Measurements from ENCODE around the gene NEAT1. TPM values are rescaled to one million over a fixed set of nuclear protein-coding genes. Genes with fewer than 3 reads are reported as not detected.

NEAT1 gene
- total RNA-seq, 1 donor from 2014 or later, result 74.6 TPM

DNA sequence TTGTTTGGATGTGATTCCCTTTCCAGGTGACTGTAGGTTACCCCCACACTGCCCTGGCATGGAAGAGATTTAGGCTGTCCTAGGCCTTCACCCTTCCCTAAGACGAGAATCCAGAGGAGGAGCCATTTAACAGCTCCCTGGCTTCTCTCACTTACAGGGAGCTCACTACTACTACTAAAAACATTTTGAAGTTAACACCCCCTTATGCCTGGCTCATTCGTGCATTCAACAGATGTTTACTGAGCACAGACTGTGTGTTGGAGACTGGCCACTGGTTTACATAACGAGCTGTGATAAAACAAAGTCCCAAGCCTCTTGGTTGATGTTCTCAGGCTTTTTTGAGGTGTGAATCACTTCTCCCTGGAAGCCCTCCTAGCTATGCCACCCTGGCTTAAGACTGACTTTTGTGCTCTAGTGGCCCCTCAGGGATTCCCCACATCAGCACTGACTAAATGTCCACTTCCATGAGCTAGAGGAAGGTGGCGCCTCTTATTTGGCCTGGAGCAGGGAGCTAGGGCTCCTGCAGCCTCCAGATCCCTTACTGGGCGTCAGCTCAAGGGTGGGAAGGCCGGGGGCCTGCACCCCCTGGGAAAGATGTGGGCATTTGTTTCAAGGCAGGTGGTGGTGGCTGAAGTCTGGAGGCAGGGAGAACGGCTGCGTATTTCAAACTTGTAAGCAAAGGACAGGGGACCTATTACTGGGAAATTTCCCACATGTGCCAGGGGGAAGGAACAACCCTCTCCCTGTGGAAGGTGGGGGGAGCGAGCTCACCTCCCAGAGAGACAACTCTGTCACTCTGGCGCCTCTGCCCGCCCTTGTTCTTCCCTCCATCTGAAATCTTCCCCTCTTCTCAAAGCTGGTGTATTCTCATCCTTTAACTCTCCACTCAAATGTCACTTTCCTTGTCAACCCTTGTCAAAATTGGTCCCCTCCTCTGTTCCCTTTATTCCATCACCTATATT, 56.9 kb downstream of the NEAT1 start:
- DNase-seq (ENCODE audit: low spot score), result peak; percentile 84

DNA sequence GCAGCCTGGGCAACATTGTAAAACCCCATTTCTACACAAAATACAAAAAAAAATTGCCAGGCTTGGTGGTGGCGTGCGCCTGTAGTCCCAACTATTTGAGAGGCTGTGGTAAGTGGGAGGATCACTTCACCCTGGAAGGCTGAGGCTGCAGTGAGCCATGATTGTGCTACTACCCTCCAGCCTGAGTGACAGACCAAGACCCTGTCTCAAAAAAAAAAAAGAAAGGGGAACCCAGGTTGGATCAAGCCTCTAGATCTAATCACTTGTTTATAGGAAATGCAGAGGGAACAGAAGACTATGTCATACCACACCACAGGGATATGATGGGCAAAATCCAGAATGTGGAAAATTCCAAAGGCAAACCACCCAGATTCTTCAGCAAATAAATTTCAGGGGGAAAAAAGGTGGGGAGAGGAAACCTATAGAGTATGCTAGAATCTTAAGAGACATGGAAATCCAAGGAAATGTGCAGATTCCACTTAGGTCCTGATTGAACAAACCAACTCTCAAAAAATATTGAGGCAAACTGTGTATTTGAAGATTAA, 59.8 kb downstream of the NEAT1 start:
- DNase-seq (ENCODE audit: low spot score), result no peak

DNA sequence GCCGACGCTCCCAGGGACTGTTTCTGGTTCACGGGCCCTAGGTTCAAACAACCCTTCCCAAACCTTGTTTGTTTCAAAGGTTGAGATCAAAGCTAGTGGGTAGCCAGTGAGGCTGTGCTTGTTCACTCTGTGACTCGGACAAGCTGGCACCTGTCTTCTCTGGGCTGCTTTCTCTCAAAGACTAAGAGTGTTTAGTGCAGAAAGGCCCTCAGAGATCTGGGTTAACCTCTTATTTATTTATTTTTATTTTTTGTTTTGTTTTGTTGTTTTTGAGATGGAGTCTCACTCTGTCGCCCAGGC, 63.3 kb downstream of the NEAT1 start:
- DNase-seq (ENCODE audit: low spot score), result peak; percentile 60

DNA sequence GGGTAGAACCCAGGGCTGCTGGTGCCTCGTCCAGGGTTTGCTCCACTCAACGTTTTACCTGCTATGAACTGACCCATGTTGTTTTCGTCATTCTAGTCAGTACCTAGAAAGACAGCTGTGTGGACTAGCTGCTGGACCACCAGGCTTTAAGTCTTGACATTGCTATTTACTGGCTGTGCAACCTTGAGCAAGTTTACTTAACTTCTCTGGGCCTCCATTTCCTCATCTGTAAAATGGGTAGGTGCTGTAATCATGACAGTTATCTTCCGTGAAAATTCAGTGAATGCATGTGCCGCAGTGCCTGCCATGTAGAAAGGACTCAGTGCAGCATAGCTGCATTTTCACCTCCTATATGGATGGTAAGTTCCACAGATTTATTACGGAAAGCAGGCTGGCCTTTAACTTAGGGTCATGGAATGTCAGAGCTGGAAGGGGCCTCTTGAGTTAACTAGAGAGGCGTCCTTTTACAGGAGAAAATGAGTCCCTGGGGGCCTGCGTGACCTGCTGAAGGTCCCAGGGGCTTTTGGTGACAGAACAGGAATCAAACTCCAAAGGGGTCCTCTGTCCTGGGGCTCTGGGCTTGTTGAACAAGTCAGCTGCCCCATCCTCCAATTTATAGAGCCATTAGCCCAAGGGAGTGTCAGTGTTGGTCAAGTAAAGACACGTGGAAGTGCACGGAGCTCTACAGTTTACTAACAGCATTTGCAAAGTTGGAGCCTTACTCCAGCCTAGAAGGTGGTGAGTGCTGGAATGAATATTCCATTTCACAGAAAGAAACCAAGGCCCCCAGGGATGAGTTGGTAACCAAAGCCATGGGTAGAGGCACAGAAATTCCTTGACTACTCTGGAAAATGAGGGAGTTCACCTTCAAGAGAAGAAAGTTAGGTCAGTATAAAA, 64.2 kb downstream of the NEAT1 start:
- DNase-seq (ENCODE audit: low spot score), result peak; percentile 1

DNA sequence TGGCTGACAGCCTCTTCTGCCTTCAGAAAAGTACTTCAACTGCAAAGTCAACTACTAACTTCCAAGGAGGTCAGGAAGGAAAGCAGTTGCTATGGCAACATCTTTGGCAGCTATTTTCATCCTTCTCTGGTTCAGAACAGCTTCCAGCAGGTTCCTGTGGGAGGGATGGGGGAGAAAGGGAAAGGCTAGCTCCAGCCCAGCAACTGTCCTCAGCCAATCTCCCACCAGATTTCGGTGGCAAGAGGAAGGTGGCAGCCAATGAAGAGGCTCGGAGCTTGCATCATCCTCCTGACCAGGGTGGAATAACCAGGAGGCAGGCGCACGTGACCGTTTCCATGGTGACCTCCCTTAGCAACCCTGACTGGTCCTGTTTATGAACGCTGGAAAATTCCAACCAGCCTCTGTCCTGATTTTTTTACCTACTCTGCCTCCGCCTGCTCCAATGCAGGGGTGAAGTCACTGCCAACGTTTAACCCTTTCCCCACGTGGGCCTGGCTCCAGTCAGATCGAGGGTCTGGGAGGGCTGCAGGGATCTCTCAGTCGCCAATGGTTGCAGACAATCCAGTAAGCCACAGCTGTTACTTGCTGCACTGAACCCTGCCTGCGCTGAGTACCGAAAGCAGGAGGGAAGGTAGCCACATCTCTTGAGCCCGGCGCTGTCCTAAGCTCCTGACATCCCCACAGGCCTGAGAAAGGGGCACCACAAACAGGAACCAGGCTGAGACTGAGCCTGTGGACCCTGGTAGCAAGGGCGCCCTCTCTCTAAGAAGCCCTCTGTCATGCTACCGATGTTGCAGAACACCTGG, 65.1 kb downstream of the NEAT1 start:
- DNase-seq (ENCODE audit: low spot score), result peak; percentile 100

DNA sequence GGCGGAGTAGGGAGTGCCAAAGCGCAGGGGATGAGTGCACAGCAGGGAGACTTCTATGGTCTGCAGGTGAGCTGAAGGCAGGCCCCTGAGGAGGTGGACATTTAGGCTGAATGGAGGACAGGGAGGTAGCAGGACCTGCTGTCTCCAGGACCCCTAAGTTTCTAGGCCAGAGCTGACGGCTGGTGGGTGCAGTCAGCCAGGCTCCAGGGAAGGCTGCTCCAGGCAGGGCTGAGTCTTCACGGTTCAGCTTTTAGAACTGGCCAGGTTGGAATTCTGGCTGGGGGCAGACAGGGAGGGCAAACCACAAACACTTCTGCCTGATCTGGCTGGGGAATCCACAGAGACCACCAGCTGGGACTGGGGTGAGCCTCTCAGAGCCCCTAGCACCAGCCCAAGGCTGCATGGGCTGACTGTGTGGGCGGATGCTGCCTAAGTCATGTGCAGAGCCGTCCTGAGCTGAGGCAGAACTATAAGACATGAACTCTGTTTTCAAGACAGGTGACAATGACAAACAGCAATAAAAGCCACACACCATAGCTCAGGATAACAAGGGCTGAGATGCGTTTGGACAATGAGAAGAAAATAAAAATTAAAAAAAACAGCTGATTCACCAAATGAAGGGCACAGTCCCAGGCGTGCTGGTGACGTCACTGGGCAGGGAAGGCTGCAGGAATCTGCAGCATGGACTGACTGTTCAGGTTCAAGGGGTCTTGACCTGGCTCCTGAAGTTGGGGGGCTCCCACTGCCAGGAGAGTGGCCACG, 65.9 kb downstream of the NEAT1 start:
- peak; percentile 64 for DNase-seq (ENCODE audit: low spot score)

DNA sequence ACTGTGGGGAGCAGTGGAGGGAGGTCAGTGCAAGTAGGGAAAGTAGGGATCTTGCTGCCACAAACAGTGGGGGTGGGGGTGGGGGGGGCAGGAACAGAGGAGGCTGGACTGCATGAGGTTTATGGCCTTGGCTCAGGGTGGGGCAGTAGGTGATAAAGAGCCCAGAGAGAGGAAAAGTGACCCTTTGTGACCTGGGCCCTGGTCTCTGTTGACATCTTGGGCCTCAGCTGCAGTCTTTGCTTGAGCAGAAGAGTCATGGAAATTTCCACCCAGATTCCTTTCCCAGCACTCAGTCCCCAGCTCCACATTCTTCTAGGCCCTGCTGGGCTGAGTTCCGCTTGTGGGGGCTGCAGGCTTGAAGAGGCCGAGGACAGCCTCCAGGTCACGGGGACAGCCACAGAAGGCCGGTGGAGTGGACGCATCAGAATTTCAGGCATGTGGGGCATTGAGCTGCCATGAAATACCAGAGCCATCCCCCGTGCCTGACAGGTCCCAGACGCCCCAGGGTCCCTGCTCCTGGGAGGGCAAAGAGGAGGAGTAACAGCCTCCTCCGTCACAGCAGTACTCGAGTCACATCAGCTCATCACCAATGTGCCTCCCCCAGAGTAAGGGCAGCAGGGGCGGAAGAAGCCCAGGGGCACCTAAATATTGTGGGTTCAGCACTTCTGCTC, 66.6 kb downstream of the NEAT1 start:
- peak; percentile 86 for DNase-seq (ENCODE audit: low spot score)

DNA sequence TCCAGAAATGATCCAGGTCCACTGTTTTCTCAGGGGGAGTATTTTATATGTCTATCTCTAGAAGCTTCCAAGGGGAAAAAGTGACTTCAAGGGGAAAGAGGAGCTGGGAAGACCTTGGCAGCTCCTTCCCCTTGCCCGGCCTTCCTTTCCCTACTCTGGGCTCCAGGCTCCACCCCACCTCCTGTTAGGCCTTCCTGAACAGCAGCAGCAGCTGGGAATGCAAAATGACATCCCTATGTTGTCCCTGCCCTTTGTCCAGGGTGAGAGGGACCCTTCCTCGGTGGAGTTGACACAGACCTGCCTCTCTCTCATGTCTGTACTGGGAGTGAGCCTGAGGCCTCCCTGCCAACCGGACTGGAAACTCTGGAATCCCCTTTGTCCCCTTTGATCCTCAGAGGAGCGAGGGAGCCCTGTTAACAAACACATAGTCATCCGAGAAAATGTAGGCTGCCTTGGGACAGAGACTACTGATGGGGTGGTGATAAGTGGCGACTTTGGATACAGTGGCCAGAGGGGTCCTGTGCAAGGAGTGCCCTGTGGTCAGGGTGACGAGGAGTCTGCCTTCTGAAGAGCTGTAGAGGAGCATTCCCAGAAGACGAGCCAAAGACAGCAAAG, 67.2 kb downstream of the NEAT1 start:
- peak; percentile 75 for DNase-seq (ENCODE audit: low spot score)

DNA sequence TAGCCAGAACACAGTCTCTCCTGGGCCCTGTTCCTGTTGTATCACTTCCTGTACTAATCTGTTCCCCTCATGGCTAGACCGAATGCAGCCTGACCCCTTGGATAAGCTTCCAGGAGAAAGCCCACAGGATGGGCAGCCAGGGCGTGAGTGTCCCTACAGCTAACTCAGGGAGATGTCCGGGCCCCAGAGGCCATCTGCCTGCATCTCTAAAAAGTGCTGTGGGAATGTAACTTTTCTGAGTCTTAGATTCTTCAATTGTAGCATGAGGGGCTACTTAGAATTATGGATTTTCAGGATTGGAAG, 68.5 kb downstream of the NEAT1 start:
- no peak for DNase-seq (ENCODE audit: low spot score)

DNA sequence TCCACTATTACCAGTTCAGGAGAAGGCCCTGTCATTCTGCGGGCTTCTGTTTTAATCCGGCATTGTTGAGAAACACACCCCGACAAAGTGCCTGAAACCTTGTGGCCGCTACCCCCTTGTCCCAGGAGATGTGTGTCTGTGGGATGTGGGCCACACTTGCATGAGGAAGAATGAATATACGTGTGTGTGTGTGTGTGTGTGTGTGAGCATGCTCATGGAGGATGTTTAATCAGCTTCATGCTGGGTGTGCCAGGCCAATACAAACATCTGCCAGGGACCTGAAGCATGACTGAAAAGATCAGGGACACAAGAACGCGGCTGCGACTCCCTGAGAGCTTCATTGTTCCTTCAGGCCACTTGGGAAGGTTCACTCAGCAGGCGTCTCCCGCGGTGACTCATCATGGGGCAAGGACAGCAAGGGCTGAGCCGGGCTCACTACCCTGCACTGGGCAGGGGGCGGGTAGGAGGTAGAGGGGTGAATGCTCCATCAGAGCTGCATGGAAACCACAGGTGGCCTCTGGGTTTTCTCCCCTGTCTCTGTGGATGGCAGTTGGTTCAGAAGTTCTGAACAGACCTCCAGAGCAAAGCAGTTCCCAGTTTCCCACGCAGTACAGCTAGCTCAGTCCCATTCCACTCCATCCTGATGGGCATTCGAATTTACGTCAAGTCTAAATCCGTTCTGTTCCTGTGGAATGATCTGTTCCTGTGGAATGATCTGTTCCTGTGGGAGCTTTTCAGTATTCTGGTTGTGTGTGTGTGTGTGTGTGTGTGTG, 69.2 kb downstream of the NEAT1 start:
- DNase-seq (ENCODE audit: low spot score), result peak; percentile 83

DNA sequence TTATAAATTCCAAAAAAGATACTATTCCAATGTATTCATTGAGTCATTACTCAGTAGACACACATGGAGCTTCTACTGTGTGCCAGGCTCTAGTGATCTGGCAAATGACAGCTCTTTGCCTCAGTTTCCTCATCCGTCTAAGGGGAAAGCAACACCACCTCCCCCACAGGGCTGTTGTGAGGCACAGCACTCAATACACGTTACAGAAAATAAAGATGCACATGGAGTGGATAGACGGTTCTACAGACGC, 69.7 kb downstream of the NEAT1 start:
- no peak for DNase-seq (ENCODE audit: low spot score)

DNA sequence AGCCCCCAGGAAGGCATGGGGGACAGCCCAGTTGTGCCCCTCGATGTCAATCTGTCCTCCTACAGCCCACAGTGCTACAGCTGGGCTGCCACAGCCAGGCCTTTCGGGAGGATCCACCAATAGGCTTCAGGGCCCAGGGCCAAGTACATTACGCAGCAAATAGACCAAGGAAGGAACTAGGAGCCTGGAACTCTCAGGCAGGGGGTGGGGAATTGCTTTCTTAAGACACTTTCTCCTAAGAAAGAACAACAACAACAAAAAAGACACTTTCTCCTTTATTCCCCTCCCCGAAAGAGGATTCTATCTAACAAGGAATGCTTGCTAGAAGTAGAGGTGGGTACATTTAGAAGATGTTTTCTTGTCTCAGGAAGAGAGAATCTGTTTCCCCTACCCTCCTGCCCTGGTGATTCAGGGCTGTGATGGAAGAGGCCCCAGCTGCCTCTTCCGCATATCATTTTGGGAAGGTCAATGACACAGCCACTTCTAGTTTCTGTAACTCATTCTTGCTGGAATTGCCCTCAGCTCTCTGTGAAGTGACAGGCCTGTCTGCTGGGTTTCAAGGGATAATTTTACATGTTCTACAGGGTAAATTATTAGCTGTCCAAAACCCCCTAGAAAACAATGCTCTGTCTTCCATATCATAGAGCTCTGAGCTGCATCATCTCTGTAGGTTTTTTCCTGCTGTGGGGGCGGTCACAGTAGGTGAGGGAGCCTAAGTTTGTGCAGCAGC, 70.2 kb downstream of the NEAT1 start:
- DNase-seq (ENCODE audit: low spot score), result peak; percentile 96

DNA sequence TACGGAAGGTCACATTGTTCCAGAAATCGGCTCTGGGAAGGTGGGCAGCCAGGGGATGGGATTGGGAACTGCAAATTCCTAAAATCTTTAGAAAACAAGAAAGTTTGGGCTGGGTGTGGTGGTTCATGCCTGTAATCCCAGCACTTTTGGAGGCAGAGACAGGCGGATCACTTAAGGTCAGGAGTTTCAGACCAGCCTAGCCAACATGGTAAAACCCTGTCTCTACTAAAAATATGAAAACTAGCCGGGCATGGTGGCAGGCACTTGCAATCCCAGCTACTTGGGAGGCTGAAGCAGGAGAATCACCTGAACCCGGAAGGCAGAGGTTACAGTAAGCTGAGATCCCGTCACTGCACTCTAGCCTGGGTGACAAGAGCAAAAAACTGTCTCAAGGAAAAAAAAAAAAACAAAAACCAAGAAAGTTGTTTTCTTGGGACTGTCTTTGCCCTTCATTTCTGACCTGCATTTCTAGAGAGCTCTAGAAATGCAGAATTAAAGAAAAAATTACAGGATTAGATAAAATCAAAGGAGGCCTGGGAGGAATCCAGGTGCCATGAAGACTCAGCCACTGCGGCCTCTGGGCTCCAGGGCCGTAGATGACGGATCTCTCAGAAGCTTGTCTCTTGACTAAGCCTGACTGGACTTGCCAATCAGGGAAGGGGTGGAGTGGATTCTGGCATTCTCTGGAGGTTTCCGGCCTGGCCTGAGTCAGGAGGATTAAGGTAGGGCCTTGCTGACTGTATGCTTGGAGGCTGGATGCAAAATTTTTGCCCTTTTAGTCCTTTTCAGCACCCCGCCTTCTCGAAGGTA, 71.0 kb downstream of the NEAT1 start:
- DNase-seq (ENCODE audit: low spot score), result peak; percentile 96

Other genes with a start within 250 kb of the NEAT1 start
- gene CAPN1, start 240.9 kb upstream of the NEAT1 start, total RNA-seq (ENCODE audit: insufficient read depth, low replicate concordance), result 59.5 TPM
- gene POLA2, start 160.8 kb upstream of the NEAT1 start, total RNA-seq (ENCODE audit: insufficient read depth, low replicate concordance), result 3.6 TPM
- gene CDC42EP2, start 107.9 kb upstream of the NEAT1 start, total RNA-seq (ENCODE audit: insufficient read depth, low replicate concordance), result 8.4 TPM
- 34.7 TPM for gene DPF2, start 88.9 kb upstream of the NEAT1 start, total RNA-seq (ENCODE audit: insufficient read depth, low replicate concordance)
- gene TIGD3, start 68.0 kb upstream of the NEAT1 start, total RNA-seq (ENCODE audit: insufficient read depth, low replicate concordance), result 1.4 TPM
- 5.3 TPM for gene SLC25A45, start 40.2 kb upstream of the NEAT1 start, total RNA-seq (ENCODE audit: insufficient read depth, low replicate concordance)
- gene FRMD8, start 36.2 kb upstream of the NEAT1 start, total RNA-seq (ENCODE audit: insufficient read depth, low replicate concordance), result 80.2 TPM
- 14,533 TPM for gene MALAT1, start 76.2 kb downstream of the NEAT1 start, total RNA-seq (ENCODE audit: insufficient read depth, low replicate concordance)
- 60.7 TPM for gene SCYL1, start 102.3 kb downstream of the NEAT1 start, total RNA-seq (ENCODE audit: insufficient read depth, low replicate concordance)
- gene LTBP3, start 135.6 kb downstream of the NEAT1 start, total RNA-seq (ENCODE audit: insufficient read depth, low replicate concordance), result 116 TPM
- gene ZNRD2, start 147.7 kb downstream of the NEAT1 start, total RNA-seq (ENCODE audit: insufficient read depth, low replicate concordance), result 17.3 TPM
- 36.8 TPM for gene FAM89B, start 149.7 kb downstream of the NEAT1 start, total RNA-seq (ENCODE audit: insufficient read depth, low replicate concordance)
- gene EHBP1L1, start 153.3 kb downstream of the NEAT1 start, total RNA-seq (ENCODE audit: insufficient read depth, low replicate concordance), result 91.0 TPM
- not detected for gene KCNK7, start 173.0 kb downstream of the NEAT1 start, total RNA-seq (ENCODE audit: insufficient read depth, low replicate concordance)
- gene MAP3K11, start 191.4 kb downstream of the NEAT1 start, total RNA-seq (ENCODE audit: insufficient read depth, low replicate concordance), result 12.0 TPM
- gene PCNX3, start 193.0 kb downstream of the NEAT1 start, total RNA-seq (ENCODE audit: insufficient read depth, low replicate concordance), result 7.2 TPM
- 23.8 TPM for gene SIPA1, start 215.3 kb downstream of the NEAT1 start, total RNA-seq (ENCODE audit: insufficient read depth, low replicate concordance)
- 7.7 TPM for gene RELA, start 240.1 kb downstream of the NEAT1 start, total RNA-seq (ENCODE audit: insufficient read depth, low replicate concordance)

Measured in umbilical cord (tissue), 2 donors.